DND-41 (cell line): ENCODE results near the gene SMIM41.

Source experiments
- ATAC-seq: fragments of 200-7000 bp; cut with Tn5 transposase; 3 replicates; pipeline ENCODE4 v1.9.1; 2021; ENCODE audit warnings: low read depth; ENCODE audit not compliant: insufficient read depth
- DNase-seq: peaks from one replicate; pipeline ENCODE4 v3.0.0-alpha.2; 2020
- H2AFZ ChIP-seq: 2 replicates; pipeline ENCODE4 v1.6.0; 2012; ENCODE audit warnings: low read depth, low read length
- H3K27ac ChIP-seq: 2 replicates; pipeline ENCODE4 v1.5.1; 2012; ENCODE audit warnings: low read length, inconsistent platforms
- H3K27me3 ChIP-seq: fragments of 200-600 bp; sonication (generic); 2 replicates; pipeline ENCODE4 v1.6.0; 2012; ENCODE audit warnings: low read length, mild to moderate bottlenecking, inconsistent platforms; ENCODE audit not compliant: insufficient read depth, poor library complexity
- H3K36me3 ChIP-seq: 2 replicates; pipeline ENCODE4 v1.5.1; 2012; ENCODE audit warnings: low read length, inconsistent platforms; ENCODE audit not compliant: insufficient read depth
- H3K4me1 ChIP-seq: 2 replicates; pipeline ENCODE4 v1.5.1; 2012; ENCODE audit warnings: mild to moderate bottlenecking, low read length; ENCODE audit not compliant: insufficient read depth
- H3K4me2 ChIP-seq: 2 replicates; pipeline ENCODE4 v1.6.0; 2012; ENCODE audit warnings: mild to moderate bottlenecking, moderate library complexity, low read length, inconsistent platforms; ENCODE audit not compliant: insufficient read depth
- H3K4me3 ChIP-seq, 2 experiments: fragments of 200-600 bp in 1 of 2; shearing (Covaris generic) in 1 of 2; 2 replicates each; pipeline ENCODE4 v1.5.1; 2012 to 2016; ENCODE audit warnings: inconsistent platforms in 2 of 2, low read length in 2 of 2, mild to moderate bottlenecking in 2 of 2, low read depth in 1 of 2, moderate library complexity in 1 of 2
- H3K79me2 ChIP-seq: 2 replicates; pipeline ENCODE4 v1.6.0; 2012; ENCODE audit warnings: low read length, inconsistent platforms; ENCODE audit not compliant: insufficient read depth
- H3K9ac ChIP-seq: 2 replicates; pipeline ENCODE4 v1.6.0; 2012; ENCODE audit warnings: low read depth, mild to moderate bottlenecking, inconsistent platforms, low read length, moderate library complexity
- H3K9me3 ChIP-seq: 2 replicates; pipeline ENCODE4 v1.5.1; 2012; ENCODE audit warnings: low read length, moderate library complexity, mild to moderate bottlenecking, inconsistent platforms; ENCODE audit not compliant: insufficient read depth, severe bottlenecking
- H4K20me1 ChIP-seq: 2 replicates; pipeline ENCODE4 v1.6.0; 2012; ENCODE audit warnings: low read length; ENCODE audit not compliant: insufficient read depth
- CTCF ChIP-seq: IDR thresholded peaks from 2 replicates; pipeline ENCODE4 v1.5.1; 2012; ENCODE audit warnings: borderline replicate concordance, low read length, moderate library complexity, mild to moderate bottlenecking; ENCODE audit not compliant: poor library complexity, severe bottlenecking; ENCODE audit errors: extremely low read depth
- EZH2 ChIP-seq: IDR thresholded peaks from 3 replicates; pipeline ENCODE4 v1.6.1; 2012; ENCODE audit warnings: borderline replicate concordance, low read depth, mild to moderate bottlenecking, moderate library complexity, low read length, inconsistent platforms; ENCODE audit not compliant: severe bottlenecking

Gene SMIM41

DNA sequence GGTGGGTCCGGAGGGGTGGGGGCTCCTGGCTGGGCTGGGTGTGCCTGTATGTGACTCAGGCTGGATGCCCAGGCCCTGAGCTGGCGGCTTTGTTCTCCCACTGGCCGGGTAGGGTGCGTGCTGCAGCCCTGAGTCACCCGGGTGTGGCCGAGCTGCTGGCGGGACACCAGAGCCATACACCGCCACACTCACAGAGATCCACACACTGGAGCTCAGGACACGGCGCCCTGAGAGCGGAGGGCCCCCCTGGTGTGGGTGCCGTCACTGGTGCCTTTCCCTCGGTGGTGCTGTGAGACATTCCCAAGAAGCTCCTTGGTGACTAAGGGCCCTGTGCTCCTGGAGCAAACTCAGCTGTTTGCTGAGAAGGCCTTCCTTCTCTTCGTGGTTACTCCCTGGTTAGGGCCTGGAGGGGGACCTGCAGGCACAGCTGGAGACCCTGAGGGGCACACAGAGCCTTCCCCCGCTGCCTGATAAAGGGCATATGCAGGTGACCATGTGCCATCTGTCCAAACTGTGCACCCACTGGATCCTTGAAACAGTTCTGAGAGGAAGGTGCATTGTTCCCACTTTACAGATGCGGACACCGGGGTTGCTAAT is 68.0 kb downstream of the SMIM41 start:
- Histone ChIP-seq H3K36me3 (no peaks in the 10 kb centered on the region), H4K20me1 (no peaks in the 10 kb centered on the region; the same call in 1 of the 2 replicates), H3K27me3 (no peaks in the 10 kb centered on the region), H3K4me2 (no peak overlapping the region), H3K4me3 (no peak overlapping the region), H3K79me2 (no peaks in the 10 kb centered on the region), H3K4me1 (no peaks in the 10 kb centered on the region), H3K9ac (no peak overlapping the region), H3K27ac (no peak overlapping the region), H3K9me3 (no peaks in the 10 kb centered on the region), H2AFZ (no peak overlapping the region)
- ATAC-seq = no peak
- no peak for TF ChIP-seq EZH2
- no peak for TF ChIP-seq CTCF
- no peak for DNase-seq

DNA sequence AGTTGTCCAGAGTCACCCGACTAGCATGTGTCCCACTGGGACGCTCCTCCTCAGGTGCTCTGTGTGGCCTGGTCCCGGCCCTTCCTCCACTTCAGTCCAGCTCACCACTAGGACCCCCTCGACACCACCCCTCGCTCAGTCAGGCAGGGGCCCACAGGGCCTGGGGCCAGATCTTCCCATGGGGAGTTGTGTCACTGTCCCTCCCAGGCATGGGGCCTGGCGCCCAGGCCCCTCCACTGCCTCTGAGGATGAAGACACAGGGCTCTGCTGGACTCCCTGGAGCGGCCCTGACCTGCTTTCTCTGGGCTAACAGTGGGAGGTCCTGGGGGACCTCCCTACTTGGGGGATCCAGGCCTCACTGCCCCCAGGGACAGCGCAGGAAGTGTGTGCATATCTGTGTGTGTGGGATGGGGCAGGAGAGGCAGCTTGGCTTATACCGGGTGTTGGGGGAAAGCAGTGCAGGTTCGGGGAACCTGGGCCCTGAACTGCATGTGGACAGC is 68.5 kb downstream of the SMIM41 start:
- Histone ChIP-seq H3K4me2 (no peak overlapping the region), H2AFZ (no peak overlapping the region), H3K27ac (no peak overlapping the region), H4K20me1 (no peaks in the 10 kb centered on the region; the same call in 1 of the 2 replicates), H3K4me1 (no peaks in the 10 kb centered on the region), H3K36me3 (no peaks in the 10 kb centered on the region), H3K79me2 (no peaks in the 10 kb centered on the region), H3K27me3 (no peaks in the 10 kb centered on the region), H3K9ac (no peak overlapping the region), H3K9me3 (no peaks in the 10 kb centered on the region), H3K4me3 (no peak overlapping the region)
- no peak for ATAC-seq
- no peak for DNase-seq
- TF ChIP-seq CTCF = no peak
- no peak for TF ChIP-seq EZH2

DNA sequence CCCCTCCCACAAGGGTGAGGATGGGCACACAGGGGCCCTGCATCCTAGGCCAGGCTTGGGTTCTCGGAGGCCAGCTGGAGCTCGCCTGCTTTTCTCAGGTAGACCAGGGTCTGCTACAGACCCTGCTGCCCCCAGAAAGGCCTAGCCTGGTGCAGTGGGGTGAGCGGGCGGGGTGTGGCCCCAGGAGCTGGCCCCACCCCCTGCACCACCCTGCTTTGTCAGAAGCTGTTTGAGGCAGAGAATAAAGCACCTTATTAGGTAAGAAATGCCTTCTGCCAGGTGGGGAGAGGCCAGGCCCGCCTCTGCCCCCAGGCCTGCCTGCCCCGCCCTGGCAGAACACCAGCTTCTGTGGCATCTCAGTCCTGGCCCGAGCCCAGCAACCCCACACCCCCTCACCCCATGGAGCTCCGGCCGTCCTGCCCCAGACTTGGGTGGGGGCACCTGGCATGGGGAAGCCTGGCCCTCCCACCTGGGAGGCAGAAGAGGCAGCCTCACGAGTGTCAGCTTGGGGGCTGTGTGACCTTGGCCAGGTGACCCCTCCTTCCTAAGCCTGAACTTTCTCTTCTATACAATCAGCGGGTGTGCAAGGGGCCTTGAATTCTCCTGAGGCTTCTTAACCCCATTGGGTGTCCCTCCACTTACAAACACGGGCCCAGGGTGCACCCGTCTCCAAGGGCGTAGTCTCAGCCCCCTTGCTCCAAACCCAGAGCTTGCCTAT is 69.1 kb downstream of the SMIM41 start:
- Histone ChIP-seq H3K4me2 (no peak overlapping the region), H3K36me3 (no peaks in the 10 kb centered on the region), H3K27me3 (no peaks in the 10 kb centered on the region), H3K9ac (no peak overlapping the region), H2AFZ (no peak overlapping the region), H3K4me3 (no peak overlapping the region), H3K9me3 (no peaks in the 10 kb centered on the region), H3K79me2 (no peaks in the 10 kb centered on the region), H3K4me1 (no peaks in the 10 kb centered on the region), H4K20me1 (no peaks in the 10 kb centered on the region; the same call in 1 of the 2 replicates), H3K27ac (no peak overlapping the region)
- ATAC-seq (no peak), DNase-seq (no peak)
- TF ChIP-seq CTCF (no peak), EZH2 (no peak)
